Jurkat, Clone E6-1 (cell line): ENCODE results near the gene NPAS4. TPM values are rescaled to one million over a fixed set of nuclear protein-coding genes. Genes with fewer than 3 reads are reported as not detected.
"Not testable (repeated sequence)": the region's sequence is repeated elsewhere in the genome, so short reads cannot be mapped to it uniquely, and the experiment has no call there.

ENCODE experiments used
- DNase-seq: peaks from one replicate; pipeline ENCODE4 v3.0.0-alpha.2; 2011; ENCODE audit warnings: low read depth, low spot score
- H3K4me3 ChIP-seq: 2 replicates; pipeline ENCODE4 v1.5.1; 2011; ENCODE audit warnings: mild to moderate bottlenecking, low read length, control low read depth, moderate library complexity
- polyA plus RNA-seq: library from polyadenylated mRNA; unstranded; fragments of >200 nt; gene quantifications from one replicate; pipeline ENCODE4 v1.2.1, GENCODE V29; 2012; ENCODE audit warnings: missing spikeins; ENCODE audit not compliant: insufficient read length, insufficient read depth

The NPAS4 gene
- 0.47 TPM for polyA plus RNA-seq

DNA sequence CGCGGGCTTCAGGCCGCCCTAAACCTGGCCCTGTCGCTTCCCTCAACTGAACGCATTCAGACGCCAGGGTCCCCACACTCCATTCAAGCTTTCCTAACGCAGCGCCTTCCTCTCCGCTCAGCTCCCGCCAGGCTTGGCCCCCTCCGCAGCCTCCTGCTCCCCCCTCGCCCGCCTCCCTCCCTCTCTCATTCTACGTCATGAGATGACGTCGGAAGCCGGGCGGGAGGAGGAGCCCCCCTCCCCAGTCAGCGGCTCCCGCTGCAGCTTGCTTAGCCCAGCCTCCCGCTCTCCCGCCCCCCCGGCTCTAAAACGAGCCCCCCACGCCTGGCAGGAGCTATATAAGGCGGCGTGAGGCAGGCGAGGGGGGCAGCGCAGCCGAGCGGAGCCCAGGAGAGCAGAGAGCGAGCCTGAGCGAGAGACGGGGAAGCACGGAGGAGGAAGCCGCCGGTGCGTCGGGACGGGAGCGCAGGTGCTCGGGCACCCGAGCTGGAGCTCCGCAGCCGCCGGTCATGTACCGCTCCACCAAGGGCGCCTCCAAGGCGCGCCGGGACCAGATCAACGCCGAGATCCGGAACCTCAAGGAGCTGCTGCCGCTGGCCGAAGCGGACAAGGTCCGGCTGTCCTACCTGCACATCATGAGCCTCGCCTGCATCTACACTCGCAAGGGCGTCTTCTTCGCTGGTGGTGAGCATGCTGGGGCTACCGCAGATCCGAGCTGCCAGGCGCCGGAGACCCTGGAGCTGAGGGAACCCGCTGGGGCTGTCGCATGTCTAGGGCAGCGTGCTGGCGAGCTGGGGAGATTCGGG is at the start of gene NPAS4:
NPAS4 (plus strand) TSS at position 365 of the 806 bp plus-strand sequence; CDS start at position 510, 145 bp downstream.
- no peak within 1 kb of the TSS for H3K4me3 ChIP-seq
- DNase-seq: no peak

DNA sequence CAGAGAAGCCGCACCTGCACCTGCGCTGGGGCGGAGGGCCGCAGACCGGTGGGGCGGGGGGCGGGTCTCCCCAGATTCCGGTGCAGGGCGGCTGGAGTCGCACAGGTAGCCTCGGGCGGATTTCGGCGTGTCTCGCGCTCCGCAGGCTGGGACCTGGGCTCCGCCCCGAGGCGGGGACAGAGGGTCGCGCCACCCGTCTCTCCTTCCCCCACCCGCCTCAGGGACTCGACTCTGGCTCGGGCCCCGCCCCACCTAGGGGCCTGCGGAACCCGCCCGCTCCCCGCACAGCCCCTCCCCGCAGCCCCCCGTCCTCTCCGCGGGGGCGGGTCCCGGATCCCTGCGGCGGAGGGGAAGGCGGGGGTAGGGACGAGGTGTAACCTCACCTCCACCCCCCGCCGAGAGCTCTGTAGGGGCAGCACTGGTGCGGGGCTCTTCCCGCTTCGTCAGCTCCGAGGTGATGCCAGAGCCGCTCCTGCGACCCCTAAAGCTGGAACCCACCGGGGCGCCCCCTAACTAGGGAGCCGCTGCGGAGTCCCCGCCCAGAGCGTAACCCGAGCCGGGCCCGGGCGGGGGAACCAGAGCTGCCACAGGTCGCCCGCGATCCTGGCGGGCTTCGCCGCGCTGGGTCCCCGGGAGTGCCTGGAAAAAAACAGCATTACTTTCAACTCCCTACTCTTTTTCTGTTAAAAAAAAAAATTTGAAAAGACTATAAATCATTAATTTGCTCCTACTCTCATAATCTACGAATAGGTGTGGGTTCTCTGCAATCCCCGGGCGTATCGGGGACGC is 49.0 kb upstream of the NPAS4 start, which contains the start of gene SLC29A2:
SLC29A2 (minus strand) TSS at position 134 of the 789 bp plus-strand sequence. CDS start 169 bp downstream, outside the sequence.
- H3K4me3 ChIP-seq: peak within 1 kb of the TSS; percentile 64
- peak; percentile 80 for DNase-seq

DNA sequence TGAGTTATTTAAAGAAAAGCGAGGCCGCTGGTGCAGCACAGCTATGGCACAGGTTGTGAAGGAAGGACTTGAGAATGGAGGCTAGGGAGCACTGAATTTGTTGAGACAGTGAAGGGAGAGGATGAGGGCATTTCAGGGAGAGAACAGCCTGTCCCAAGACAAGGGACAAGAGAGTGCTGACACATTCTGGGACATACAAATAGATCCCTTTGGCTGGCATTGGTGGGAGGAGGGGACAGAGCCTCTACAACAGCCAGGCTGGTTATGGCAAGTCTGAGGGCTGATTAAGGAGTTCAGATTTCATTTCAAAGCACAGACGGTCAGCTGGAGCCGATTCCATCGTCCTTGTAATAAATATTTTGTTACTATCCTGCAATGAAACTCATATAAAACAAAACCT is 47.6 kb upstream of the NPAS4 start:
- no peak for DNase-seq
- H3K4me3 ChIP-seq: no peak overlapping the region

DNA sequence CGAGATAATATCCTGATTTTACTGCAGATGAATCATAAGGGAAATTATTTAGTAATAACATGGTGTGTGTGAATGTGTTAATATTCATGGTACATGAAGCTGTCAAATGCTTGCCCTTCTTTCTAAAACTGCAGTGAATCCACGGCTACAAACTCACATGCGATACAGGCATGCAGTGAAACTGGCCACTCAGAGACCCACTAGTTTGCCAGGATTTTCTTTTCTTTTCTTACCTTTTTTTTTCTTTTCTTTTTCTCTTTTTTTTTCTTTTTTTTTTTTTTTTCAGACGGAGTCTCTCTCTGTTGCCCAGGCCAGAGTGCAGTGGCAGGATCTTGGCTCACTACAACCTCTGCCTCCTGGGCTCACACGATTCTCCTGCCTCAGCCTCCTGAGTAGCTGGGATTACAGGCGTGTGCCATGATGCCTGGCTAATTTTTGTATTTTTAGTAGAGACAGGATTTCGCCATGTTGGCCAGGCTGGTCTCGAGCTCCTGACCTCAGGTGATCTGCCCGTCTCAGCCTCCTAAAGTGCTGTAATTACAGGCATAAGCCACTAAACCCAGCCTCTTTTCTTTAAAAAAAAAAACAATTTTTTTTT is 47.0 kb upstream of the NPAS4 start:
- H3K4me3 ChIP-seq, DNase-seq: not testable (repeated sequence)

DNA sequence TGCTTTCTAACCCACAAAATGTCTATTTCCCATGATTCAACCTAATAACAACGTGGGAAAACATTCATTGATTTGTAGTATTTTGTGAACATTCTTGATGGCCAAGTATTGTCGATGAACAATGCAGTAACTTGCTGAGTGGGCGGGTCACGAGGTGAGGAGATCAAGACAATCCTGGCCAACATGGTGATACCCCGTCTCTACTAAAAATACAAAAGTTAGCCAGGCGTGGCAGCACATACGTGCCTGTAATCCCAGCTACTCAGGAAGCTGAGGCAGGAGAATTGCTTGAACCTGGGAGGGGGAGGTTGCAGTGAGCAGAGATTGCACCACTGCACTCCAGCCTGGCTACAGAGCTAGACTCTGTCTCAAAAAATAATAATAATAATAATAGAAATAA is 40.6 kb upstream of the NPAS4 start:
- not testable (repeated sequence) for H3K4me3 ChIP-seq, DNase-seq

DNA sequence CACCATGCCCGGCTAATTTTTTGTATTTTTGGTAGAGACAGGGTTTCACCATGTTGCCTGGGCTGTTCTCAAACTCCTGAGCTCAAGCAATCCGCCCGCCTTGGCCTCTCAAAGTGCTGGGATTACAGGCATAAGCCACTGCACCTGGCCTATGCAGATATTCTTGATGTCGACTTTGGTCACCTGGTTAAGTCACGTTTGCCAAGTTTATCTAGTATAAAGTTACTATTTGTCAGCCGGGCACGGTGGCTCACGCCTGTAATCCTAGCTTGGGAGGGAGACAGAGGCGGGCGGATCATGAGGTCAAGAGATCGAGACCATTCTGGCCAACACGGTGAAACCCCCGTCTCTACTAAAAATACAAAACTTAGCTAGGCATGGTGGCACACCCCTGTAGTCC is 36.5 kb upstream of the NPAS4 start:
- H3K4me3 ChIP-seq, DNase-seq: not testable (repeated sequence)

DNA sequence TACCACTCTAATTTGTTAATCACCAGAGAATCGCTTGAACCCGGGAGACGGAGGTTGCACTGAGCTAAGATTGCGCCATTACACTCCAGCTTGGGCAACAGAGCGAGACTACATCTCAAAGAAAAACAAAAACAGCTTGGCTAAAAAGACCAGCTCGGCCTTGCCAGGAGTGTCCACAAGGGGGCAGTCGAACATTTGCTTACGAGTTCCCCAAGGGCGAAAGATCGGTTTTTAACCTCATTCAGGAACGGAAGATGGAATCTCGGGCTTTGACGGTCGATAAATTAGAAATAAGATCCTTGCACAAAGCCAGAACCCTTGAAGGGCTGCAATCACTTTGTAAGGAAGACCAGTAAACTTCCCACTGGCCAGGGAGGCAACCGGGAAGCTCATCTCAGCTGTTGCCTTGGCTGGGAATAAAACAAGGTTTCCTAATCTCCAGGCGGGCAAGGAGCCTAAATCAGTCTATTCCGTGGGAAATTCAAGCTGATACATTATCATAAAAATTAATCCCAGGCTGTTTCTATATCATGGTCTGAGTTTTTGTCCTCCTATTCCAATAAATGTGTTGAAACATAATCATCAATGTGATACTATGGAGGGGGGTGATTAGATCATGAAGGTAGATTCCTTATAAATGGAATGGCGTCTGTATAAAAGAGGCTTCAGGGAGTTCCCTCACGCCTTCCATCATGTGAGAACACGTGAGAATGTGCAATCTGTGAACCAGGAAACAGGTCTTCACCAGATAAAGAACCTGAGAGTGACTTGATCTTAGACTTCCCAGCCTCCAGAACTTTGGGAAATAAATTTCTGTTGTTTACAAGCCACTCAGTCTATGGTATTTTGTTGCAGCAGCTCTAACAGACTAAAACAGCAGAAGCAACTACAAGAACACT is 34.4 kb upstream of the NPAS4 start:
- peak overlapping the region; percentile 38 for H3K4me3 ChIP-seq

DNA sequence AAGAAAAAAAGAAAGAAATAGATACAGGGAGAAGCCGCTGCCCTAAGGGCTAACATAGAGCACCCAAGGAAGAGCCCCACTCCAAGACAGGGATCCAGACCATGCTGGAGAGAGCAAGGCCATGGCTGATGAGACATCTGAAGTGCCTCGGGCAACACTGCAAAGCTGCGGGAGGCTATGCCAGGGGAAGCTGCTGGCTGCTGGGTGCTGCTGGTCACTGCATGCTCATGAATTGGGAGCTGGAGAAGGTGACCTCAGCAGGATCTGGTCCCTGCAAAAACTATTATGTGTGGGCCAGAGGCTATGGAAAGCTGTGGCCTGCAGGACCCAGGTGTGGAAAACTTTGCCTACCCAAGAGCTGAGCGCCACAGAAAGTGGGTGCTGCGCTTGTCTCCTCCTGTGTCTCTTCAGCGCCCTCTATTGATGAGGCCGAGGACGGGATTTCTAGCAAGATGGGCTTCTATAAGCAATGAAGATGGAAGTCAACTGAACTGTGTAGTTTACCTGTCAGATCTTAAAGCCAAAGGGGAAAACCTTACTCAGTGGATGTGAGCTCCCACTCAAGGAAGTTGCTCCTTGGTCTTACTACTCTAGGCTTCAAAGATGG is 32.0 kb upstream of the NPAS4 start:
- DNase-seq: peak; percentile 78
- H3K4me3 ChIP-seq: no peak overlapping the region

More for the DNA sequence above, 34.4 kb upstream of the NPAS4 start:
- DNase-seq: peak; percentile 83

DNA sequence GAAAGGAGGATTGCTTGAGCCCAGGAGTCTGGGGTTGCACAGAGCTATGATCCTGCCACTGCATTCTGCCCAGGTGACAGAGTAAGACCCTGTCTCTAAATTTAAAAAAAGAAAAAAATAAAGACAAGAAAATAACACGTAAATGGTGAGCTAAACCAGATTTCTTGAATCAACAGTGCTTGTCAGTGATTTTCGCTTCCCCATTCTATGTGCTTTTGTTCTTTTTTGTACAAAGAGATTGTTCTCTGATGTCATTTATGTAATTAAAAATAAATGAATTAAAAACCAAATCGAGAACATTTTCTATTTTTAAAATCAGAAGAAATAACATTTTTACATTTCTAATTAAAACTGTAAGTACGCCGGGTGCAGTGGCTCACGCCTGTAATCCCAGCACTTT is 29.5 kb upstream of the NPAS4 start:
- no peak overlapping the region for H3K4me3 ChIP-seq
- DNase-seq: no peak

DNA sequence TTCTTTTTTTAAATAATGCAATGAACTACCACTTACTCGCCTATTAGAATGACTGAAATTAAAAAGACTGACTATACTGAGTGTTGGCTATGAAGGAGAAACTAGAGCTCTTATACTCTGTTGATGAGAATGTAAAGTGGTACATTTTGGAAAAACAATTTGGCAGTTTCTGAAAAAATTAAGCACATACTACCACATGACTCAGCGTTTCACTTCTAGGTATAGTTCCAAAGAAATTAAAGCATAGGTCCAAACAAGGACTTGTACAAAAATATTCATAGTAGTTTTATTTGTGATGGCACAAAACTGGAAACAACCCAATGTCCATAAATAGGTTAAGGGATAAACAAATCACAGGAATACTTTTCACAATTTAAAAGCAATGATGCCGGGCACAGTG is 26.9 kb upstream of the NPAS4 start:
- no peak overlapping the region for H3K4me3 ChIP-seq
- no peak for DNase-seq

DNA sequence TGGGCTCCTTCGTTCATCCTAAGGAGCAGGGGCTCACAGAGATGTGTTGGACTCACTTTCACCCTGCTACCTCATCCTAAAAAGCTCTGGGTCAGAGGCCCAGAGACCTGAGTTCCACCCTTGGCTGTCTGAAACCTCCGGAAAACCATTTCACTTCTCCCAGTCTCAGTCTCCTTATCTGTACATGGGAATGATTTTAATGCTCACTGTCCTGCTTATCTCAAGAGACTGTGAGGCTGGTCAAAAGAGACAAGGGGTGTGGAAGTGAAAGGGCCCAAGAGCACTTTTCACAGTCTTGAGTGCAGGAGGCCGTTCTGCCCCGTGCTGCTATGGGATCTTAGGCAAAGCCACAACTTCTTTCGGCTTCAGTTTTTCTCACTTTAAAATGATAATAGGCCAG is 13.2 kb upstream of the NPAS4 start:
- H3K4me3 ChIP-seq: no peak overlapping the region
- no peak for DNase-seq

DNA sequence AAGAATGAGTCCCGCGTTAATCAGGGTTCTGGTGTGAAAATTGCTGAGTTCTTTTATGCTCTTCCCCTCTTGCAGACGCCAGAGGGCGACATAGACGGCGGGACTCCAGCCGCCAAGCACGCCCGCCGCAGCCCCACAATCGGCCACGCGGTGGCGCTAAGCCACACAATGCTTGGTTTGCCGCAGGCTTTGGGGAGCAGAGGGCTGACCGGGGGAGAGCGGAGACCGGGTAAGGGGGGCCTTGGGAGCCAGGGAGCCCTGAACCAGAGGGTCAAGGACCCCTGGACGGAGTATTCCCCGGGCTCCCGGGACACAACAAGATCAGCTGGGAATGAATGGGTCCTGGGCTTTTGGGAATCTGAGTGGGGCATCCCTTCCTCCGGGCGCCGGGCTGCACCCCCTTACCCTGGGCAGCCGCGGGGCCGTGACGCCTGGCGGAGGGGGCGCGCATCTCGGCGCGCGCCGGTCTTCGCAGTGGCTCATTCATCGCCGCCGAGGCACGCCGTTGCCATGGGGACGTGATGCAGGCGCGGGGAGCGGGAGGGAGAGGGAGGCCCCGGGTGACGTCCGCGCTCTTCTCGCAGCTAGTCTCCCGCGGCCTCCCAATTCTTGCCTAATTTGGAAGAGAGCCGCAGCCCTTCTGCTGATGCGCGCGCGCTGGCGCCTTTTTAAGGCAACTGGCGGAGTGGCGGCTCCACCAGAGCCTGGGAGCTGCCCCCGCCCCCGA is 12.2 kb upstream of the NPAS4 start:
- peak; percentile 90 for DNase-seq
- peak overlapping the region; percentile 52 for H3K4me3 ChIP-seq

DNA sequence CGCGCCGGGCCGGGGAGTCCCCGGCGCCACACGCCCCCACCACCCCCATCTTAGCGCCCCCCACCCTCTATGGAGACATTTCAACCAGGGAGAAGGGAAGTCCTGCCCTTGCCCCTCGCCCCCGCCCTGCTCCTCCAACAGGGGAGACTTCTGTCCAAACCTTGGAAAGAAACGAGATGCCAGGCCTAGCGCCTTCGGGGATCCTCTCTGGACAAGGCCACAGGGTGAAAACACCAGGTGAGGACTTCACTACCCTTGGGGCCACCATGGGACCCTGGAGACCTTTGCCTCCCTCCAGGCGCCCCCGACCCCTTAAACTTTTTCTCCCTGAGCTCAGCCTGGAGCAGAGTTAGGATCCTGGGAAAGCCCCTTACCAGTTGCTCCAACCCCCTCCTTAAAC is 11.6 kb upstream of the NPAS4 start:
- H3K4me3 ChIP-seq: peak overlapping the region; percentile 52

DNA sequence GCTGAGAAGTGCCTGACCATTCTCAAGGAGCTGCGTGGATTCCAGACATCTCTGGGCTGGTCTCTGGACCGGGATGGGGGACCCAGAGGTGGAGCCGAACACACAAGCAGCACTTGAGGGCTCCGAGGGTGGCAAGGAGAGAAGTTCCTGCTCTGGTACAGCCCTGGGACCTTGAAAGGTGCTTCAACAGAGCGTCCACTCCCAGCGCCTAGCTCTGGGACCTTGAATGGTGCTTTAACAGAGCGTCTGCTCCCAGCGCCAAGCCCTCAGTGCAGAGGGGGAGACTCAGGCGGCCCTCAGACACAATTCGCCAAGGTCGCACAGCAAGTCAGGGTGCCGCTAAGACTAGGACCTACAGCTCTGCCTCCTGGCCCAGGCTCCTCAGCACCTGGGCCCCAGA is 10.6 kb upstream of the NPAS4 start:
- DNase-seq: no peak
- H3K4me3 ChIP-seq: no peak overlapping the region

More for the DNA sequence above, 11.6 kb upstream of the NPAS4 start:
- no peak for DNase-seq

DNA sequence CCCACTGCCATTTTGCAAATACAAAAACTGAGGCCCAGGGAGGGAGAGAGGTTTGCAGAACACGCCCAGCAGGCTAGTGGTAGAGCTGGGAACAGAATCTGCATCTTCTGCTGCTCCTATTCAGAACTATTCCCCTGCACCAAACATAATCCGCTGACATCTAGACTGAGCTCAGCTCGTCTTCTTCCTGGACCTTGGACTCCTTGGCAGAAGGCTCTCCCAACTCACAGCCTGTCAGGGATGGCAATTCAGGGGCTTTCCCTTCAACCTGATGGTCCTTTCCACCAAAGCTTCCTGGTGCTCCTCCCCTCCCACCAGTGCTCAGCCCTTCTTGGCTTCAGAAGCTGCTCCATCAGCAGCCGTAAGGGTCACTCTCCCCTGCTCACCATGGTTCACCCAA is 9.5 kb upstream of the NPAS4 start:
- H3K4me3 ChIP-seq: no peak overlapping the region
- DNase-seq: no peak

DNA sequence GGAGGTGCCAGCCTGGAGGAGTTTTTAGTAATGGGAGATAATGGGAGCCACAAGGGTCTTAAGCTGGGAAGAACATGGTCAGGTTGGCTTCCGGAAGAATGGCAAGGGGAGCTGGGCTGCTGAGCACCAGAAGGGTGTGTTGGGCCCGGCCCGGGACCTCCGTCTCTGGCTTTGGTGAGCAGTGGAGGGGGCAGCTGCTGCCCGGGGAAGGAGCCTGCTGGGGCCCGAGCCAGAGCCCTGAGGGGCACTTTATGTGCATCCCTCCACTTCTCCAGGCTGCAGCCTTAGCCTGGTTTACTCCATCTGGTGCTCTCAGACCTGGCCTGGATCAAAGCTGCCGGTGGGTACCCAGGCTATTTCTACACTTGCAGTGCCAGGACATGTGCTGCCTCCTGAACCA is 8.7 kb upstream of the NPAS4 start:
- no peak for DNase-seq
- H3K4me3 ChIP-seq: no peak overlapping the region

DNA sequence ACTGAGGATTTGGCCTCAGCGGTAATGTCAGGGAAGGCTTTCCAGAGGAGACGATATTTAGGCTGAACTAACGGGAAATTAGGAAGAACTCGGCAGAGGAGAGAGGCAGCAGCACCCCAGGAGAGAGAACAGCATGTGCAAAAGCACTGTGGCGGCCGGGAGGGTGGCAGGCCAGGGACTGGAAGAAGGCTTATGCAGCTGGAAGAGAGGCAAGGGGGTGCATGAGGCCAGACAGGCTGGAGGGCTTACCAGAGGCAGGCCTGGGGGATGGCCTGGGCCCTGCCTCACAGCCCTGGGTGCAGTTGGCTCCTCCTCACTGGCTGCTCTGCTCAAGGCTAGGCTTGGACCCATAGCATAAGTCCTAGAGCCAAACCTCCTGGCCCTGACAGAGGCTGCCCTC is 7.7 kb upstream of the NPAS4 start:
- no peak for DNase-seq
- H3K4me3 ChIP-seq: no peak overlapping the region
